Breast epithelium (tissue), 3 donors: ENCODE results near the gene COL4A4.

Source experiments
- CTCF ChIP-seq, 3 donors: fragments of 450-650 bp; IDR thresholded peaks; one replicate each; pipeline ENCODE4 v1.5.1; 2016 to 2017; ENCODE audit warnings: antibody characterized with exemption in 3 of 3, mild to moderate bottlenecking in 3 of 3, moderate library complexity in 3 of 3
- POLR2A ChIP-seq: fragments of 450-650 bp; IDR thresholded peaks from one replicate; pipeline ENCODE4 v1.6.1; 2016; ENCODE audit warnings: antibody characterized with exemption, mild to moderate bottlenecking, moderate library complexity
- POLR2AphosphoS5 ChIP-seq, 3 donors: sonication (generic); formaldehyde crosslinking; IDR thresholded peaks; one replicate each; pipeline ENCODE4 v1.6.1; 2017; ENCODE audit warnings: antibody characterized with exemption in 3 of 3

GRCh38 chr2:227057743-227058447, 106.1 kb downstream of the COL4A4 start:
- no peak for TF ChIP-seq CTCF (IDR thresholded peaks at IDR 0.05)
- no peak for TF ChIP-seq POLR2AphosphoS5 (IDR thresholded peaks at IDR 0.05)
- no peak for TF ChIP-seq POLR2A
